Heart left ventricle (tissue), 16 donors: Measurements from ENCODE around the gene ZSWIM4. TPM values are rescaled to one million over a fixed set of nuclear protein-coding genes. Genes with fewer than 3 reads are reported as not detected.

Source experiments
- ATAC-seq, 4 donors: fragments of 200-7000 bp; cut with Tn5 transposase; one replicate each; pipeline ENCODE4 v1.9.1; 2020 to 2022; ENCODE audit warnings: moderate library complexity in 4 of 4, mild to moderate bottlenecking in 3 of 4, moderate number of reproducible peaks in 1 of 4
- DNase-seq, 5 donors: peaks; one replicate each; pipeline ENCODE4 v3.0.0-alpha.2; 2020
- H3K27ac ChIP-seq, 12 donors: fragments of 200-600 bp; sonication (generic) in 4 of 12; one replicate each; pipeline versions ENCODE4 v1.5.0 to v1.8.0; 2016 to 2022; ENCODE audit warnings: mild to moderate bottlenecking in 2 of 12
- H3K27me3 ChIP-seq, 9 donors: fragments of 200-600 bp; sonication (generic) in 2 of 9; one replicate each; pipeline versions ENCODE4 v1.5.1 to v1.8.0; 2016 to 2022; ENCODE audit warnings: mild to moderate bottlenecking in 3 of 9
- H3K36me3 ChIP-seq, 9 donors: fragments of 200-600 bp; sonication (generic) in 2 of 9; one replicate each; pipeline versions ENCODE4 v1.5.0 to v1.8.0; 2018 to 2022; ENCODE audit warnings: mild to moderate bottlenecking in 2 of 9
- H3K4me1 ChIP-seq, 12 donors: fragments of 200-600 bp; sonication (generic) in 4 of 12; one replicate each; pipeline versions ENCODE4 v1.5.0 to v1.8.0; 2016 to 2022; ENCODE audit warnings: mild to moderate bottlenecking in 3 of 12
- H3K4me3 ChIP-seq, 12 donors: fragments of 200-600 bp; sonication (generic) in 4 of 12; one replicate each; pipeline versions ENCODE4 v1.5.0 to v1.8.0; 2017 to 2022; ENCODE audit warnings: mild to moderate bottlenecking in 9 of 12, moderate library complexity in 4 of 12
- H3K9me3 ChIP-seq, 12 donors: fragments of 200-600 bp; sonication (generic) in 4 of 12; one replicate each; pipeline versions ENCODE4 v1.5.0 to v1.8.0; 2016 to 2022; ENCODE audit warnings: mild to moderate bottlenecking in 1 of 12
- CTCF ChIP-seq, 12 donors: fragments of 200-600 bp; sonication (generic) in 4 of 12; IDR thresholded peaks; one replicate each; pipeline versions ENCODE4 v1.5.0 to v1.8.0; 2018 to 2022; ENCODE audit warnings: antibody characterized with exemption in 12 of 12, mild to moderate bottlenecking in 5 of 12
- POLR2A ChIP-seq, 2 donors: fragments of 450-650 bp; IDR thresholded peaks; one replicate each; pipeline ENCODE4 v1.6.1; 2017; ENCODE audit warnings: antibody characterized with exemption in 2 of 2, mild to moderate bottlenecking in 2 of 2, moderate library complexity in 2 of 2
- WGBS, 4 donors: extraction: QIAGEN DNeasy Blood & Tissue Kit in 2 of 4; methylation state at CpG; one replicate each; pipeline versions ENCODE4 v1.1.5 to v1.1.7; 2013 to 2018; 5-methylcytosine and 5-hydroxymethylcytosine counted together
- intact Hi-C, 10 donors: fragments of 100-400 bp; cut with DNase I; formaldehyde crosslinking; loops; one replicate each; pipeline versions ENCODE4 v1.11.1 to v1.14.2; 2022
- microRNA counts, 2 donors: library from miRNA; unstranded; fragments of <30 nt; microRNA quantifications; one replicate each; lab custom pipeline; 2016
- microRNA-seq, 4 donors: library from miRNA; unstranded; fragments of <30 nt; microRNA quantifications; one replicate each; pipeline versions ENCODE4 to v1.2.0, GENCODE V29; 2017 to 2020
- polyA plus RNA-seq, 2 donors: library from polyadenylated mRNA; stranded (reverse); fragments of 200-250 nt; gene quantifications; one replicate each; pipeline ENCODE4 v1.2.3, GENCODE V29; 2013
- total RNA-seq, 9 donors: library from RNA; depleted of rRNA in 2 of 9; stranded (reverse); fragments of >200 nt in 2 of 9; fragmentation: NEBNext Ultra II Directional in 3 of 9; extraction: Animal tissue kit (Norgen Biotek cat#: 25700) in 3 of 9; gene quantifications; one replicate each; pipeline versions ENCODE4 v1.1.0 to v1.2.4, GENCODE V29; 2016 to 2023
- donor health status: ischemic (EF 13 %, LVEDD 7.1; RV severe dilation, severe dysfunction).
- donor health status: healthy with polysubstance abuse.
- donor health status: DM: no; HTN: yes; CAD: no.
- donor health status: DM: no; HTN: no; CAD: no.
- donor health status: ischemic (EF 25% LVEDD 6.9; RV normal size, moderate dysfunction).
- donor health status: ischemic (EF 25% LVEDD 5.7; RV mildly dilated, moderate dysfunction).
- donor health status: healthy.
- donor health status: DM: yes; HTN: yes; CAD: no.
- donor health status: ischemic (EF 35%, LVEDD 5.7; RV mildly dilated, moderate dysfunction).
- donor health status: nonischemic (EF 11% LVEDD 7.7; RV severe dilation, severe dysfunction).
- donor health status: DM: yes; HTN: yes; CAD: no.
- donor health status: PGD.
- donor health status: ischemic (EF 29% LVEDD 5.4; RV normal size, mild dysfunction).
- donor health status: nonischemic (EF 23%, LVEDD 6.1; RV moderate dilation, normal function).

ZSWIM4 gene
- total and polyA plus RNA-seq, 11 donors, result 1.3 to 10.9 (median 3.3) TPM

DNA sequence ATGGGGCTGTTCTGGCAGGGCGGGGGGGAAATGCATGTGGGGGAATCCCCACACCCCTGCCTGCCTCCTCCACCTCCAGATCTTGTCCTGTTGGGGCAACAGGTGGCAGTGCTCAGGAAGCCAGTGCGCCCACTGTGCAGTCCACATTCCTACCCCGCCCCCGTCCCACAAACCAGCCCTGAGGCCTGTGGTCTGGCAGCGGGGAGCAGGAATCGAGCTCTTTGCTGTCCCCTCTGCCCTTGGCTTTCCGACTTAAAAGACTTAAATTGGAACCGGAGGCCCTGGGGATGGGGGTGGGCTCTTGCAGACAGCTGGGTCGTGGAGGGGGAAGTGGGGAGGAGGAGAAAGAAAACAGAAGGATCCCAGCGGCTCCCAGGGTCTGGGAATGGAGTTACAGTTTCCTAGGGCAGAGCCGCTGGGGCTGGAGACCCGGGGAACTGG is 86.0 kb downstream of the ZSWIM4 start:
- 51 to 65% (median 61%) methylated on average over 11 to 12 of the region's 12 CpGs for whole genome bisulfite sequencing, 4 donors
- H3K9me3 ChIP-seq, result no peaks in the 10 kb centered on the region
- no peaks in the 10 kb centered on the region for H3K36me3 ChIP-seq
- TF ChIP-seq POLR2A (IDR thresholded peaks at IDR 0.05) (no peak), CTCF (IDR thresholded peaks at IDR 0.05) (no peak)
- peak overlapping the region in 8 of 12 donors; percentile 11 to 83 (median 62) for H3K27ac ChIP-seq
- no peak overlapping the region for H3K4me3 ChIP-seq
- H3K4me1 ChIP-seq, result peaks cover 0 to 35% (median 24%) of the 10 kb centered on the region in 12 donors
- ATAC-seq (no peak), DNase-seq (no peak)
- H3K27me3 ChIP-seq, result no peaks in the 10 kb centered on the region
- intact Hi-C loops, result loop anchor here in 9 of 10 donors (2.0 to 10.0 kb wide), 10 partner anchors 71 to 464 kb away; partner anchors contain the start of genes MISP3 (in 6 of the 9), DCAF15 (in 3 of the 9) and ASF1B (in 1 of the 9)

MicroRNAs encoded within 50 kb of the gene (microRNA counts, 767-probe panel; counts per million panel counts)
- microRNA hsa-miR-181c-5p (lab: Ali Mortazavi, UCI) (2,613 to 2,663 counts per million in 2 donors), microRNA hsa-miR-23a-3p (lab: Ali Mortazavi, UCI) (5,714 to 6,165 counts per million in 2 donors), microRNA hsa-miR-24-3p (lab: Ali Mortazavi, UCI) (4,285 to 4,778 counts per million in 2 donors), microRNA hsa-miR-27a-3p (lab: Ali Mortazavi, UCI) (2,010 to 2,335 counts per million in 2 donors)

Small RNA genes lying within 50 kb of the gene (microRNA-seq; reads per million reads assigned to microRNA genes)
- 199 to 565 (median 327) reads per million in 4 donors for gene MIR181C
- 107 to 459 (median 347) reads per million in 4 donors for gene MIR181D

Other genes with a start within 250 kb of the ZSWIM4 start
- gene MRI1, start 30.9 kb upstream of the ZSWIM4 start, total RNA-seq, result 10 to 100 TPM; 12.2 to 36.9 (median 15.6) TPM
- gene MRI1, start 30.9 kb upstream of the ZSWIM4 start, polyA plus RNA-seq, result 10 to 100 TPM in 1 of 2 donors, 1 to 10 TPM in 1; 9.0 to 16.6 TPM
- 100 to 1,000 TPM in 2 of 9 donors, 10 to 100 TPM in 7; 79.3 to 435 (median 97.5) TPM for gene C19orf53, start 21.0 kb upstream of the ZSWIM4 start, total RNA-seq
- 100 to 1,000 TPM; 159 to 346 TPM for gene C19orf53, start 21.0 kb upstream of the ZSWIM4 start, polyA plus RNA-seq
- 1 to 10 TPM in 3 of 9 donors, under 1 TPM in 1, not detected in 5; 0.83 to 1.3 (median 1.1) TPM for gene NANOS3, start 81.7 kb downstream of the ZSWIM4 start, total RNA-seq
- 1 to 10 TPM in 1 of 2 donors, under 1 TPM in 1; 0.36 to 1.7 TPM for gene NANOS3, start 81.7 kb downstream of the ZSWIM4 start, polyA plus RNA-seq
- gene BRME1, start 110.7 kb downstream of the ZSWIM4 start, total RNA-seq, result 1 to 10 TPM in 1 of 9 donors, under 1 TPM in 6, not detected in 2; 0.23 to 1.2 (median 0.70) TPM
- 1 to 10 TPM in 1 of 2 donors, under 1 TPM in 1; 0.46 to 1.2 TPM for gene BRME1, start 110.7 kb downstream of the ZSWIM4 start, polyA plus RNA-seq
- gene CC2D1A, start 110.8 kb downstream of the ZSWIM4 start, total RNA-seq, result 10 to 100 TPM; 14.4 to 36.3 (median 19.2) TPM
- gene CC2D1A, start 110.8 kb downstream of the ZSWIM4 start, polyA plus RNA-seq, result 10 to 100 TPM; 19.5 to 29.2 TPM
- 1 to 10 TPM in 5 of 9 donors, under 1 TPM in 3, not detected in 1; 0.36 to 6.3 (median 1.5) TPM for gene PODNL1, start 143.0 kb downstream of the ZSWIM4 start, total RNA-seq
- 1 to 10 TPM; 1.6 to 1.7 TPM for gene PODNL1, start 143.0 kb downstream of the ZSWIM4 start, polyA plus RNA-seq
- 10 to 100 TPM in 8 of 9 donors, 1 to 10 TPM in 1; 8.4 to 21.4 (median 17.6) TPM for gene DCAF15, start 157.1 kb downstream of the ZSWIM4 start, total RNA-seq
- gene DCAF15, start 157.1 kb downstream of the ZSWIM4 start, polyA plus RNA-seq, result 10 to 100 TPM; 24.3 to 25.8 TPM
- gene RFX1, start 210.9 kb downstream of the ZSWIM4 start, total RNA-seq, result 10 to 100 TPM in 5 of 9 donors, 1 to 10 TPM in 4; 6.0 to 15.4 (median 11.6) TPM
- gene RFX1, start 210.9 kb downstream of the ZSWIM4 start, polyA plus RNA-seq, result 1 to 10 TPM; 4.0 to 6.2 TPM
- gene RLN3, start 232.7 kb downstream of the ZSWIM4 start, total RNA-seq, result not detected
- not detected for gene RLN3, start 232.7 kb downstream of the ZSWIM4 start, polyA plus RNA-seq
- 1 to 10 TPM; 2.4 to 8.2 (median 4.2) TPM for gene IL27RA, start 236.3 kb downstream of the ZSWIM4 start, total RNA-seq
- 1 to 10 TPM; 3.2 to 5.1 TPM for gene IL27RA, start 236.3 kb downstream of the ZSWIM4 start, polyA plus RNA-seq